H1 (cell line): Measurements from ENCODE around the gene GFAP. TPM values are rescaled to one million over a fixed set of nuclear protein-coding genes. Genes with fewer than 3 reads are reported as not detected.

Experiments
- GTF2F1 ChIP-seq: IDR thresholded peaks from 2 replicates; pipeline ENCODE4 v1.6.1; 2012; ENCODE audit warnings: low read depth, low read length, improper control_type of control experiment, borderline replicate concordance
- NANOG ChIP-seq: IDR thresholded peaks from 2 replicates; pipeline ENCODE4 v1.6.1; 2011; ENCODE audit warnings: low read length, low read depth, mild to moderate bottlenecking, inconsistent platforms; ENCODE audit not compliant: insufficient read depth, poor library complexity, severe bottlenecking
- NRF1 ChIP-seq: IDR thresholded peaks from 2 replicates; pipeline ENCODE4 v1.6.1; 2011; ENCODE audit warnings: mild to moderate bottlenecking, low read depth, low read length, improper control_type of control experiment
- RFX5 ChIP-seq: IDR thresholded peaks from 2 replicates; pipeline ENCODE4 v1.6.1; 2011; ENCODE audit warnings: low read depth, low read length, improper control_type of control experiment, borderline replicate concordance
- SP1 ChIP-seq: IDR thresholded peaks from 2 replicates; pipeline ENCODE4 v1.6.1; 2011; ENCODE audit warnings: low read depth, low read length
- polyA plus RNA-seq, 7 experiments: library from polyadenylated mRNA; depleted of rRNA in 3 of 7; stranded (reverse) in 5 of 7; unstranded in 2 of 7; fragments of >200 nt in 5 of 7; fragments of 200-250 nt in 2 of 7; gene quantifications; 1 replicate in 5 of 7; 2 replicates in 1 of 7; 4 replicates in 1 of 7; pipeline versions ENCODE4 v1.2.1 to v1.2.3, GENCODE V29; 2011 to 2013; ENCODE audit warnings: missing spikeins in 2 of 7, mixed read lengths in 2 of 7
- total RNA-seq: library from RNA; stranded (reverse); fragmentation: NEBNext Ultra II Directional; extraction: Animal tissue kit (Norgen Biotek cat#: 25700); gene quantifications from 2 replicates; pipeline ENCODE4 v1.2.1, GENCODE V29; 2021

GFAP gene
- total and polyA plus RNA-seq, 2 of the 8 experiments (the other 6 are each of a cell fraction or from before 2014, with no cell fraction given): 1.3 to 1.5 TPM

DNA sequence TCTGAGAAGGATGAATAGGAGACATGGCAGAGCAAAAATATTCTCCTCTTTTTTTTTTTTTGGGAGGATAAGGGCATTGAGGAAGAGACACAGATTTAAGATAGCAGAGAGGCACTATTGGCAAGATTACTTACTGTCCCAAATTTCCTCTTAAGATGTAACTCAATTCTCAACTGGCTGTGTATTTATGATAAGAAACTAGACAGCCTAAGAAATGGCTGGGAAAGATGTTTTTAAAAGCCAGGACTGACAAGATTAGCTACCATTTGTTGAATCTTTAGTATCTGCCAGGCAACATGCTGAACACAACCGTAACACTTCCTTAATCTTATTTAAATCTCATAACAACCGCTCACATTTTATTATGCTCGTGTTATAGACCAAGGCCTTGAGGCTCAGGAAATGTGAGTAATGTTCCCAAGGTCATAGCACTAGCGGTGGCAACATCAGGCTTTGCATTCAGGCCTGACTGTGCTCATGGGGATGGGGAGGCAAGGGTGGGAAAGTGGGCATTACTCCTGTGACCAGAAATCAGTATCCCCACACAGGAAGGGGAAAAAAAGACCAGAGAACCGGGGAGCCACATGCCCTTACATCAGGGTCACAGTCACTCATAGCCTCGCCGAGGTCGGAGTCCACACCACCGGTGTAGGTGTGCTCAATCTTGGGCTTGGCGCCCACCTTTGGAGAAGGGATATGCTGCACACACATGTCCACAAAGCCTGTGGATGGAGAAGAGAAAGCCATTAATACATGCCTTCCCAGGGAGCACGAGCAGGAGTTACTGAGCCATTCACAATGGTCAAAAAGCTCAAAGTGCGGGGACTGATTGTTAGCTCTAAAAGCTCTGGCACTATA, 52.0 kb downstream of the GFAP start (continued):
- TF ChIP-seq GTF2F1 (no peak), NANOG (no peak), NRF1 (no peak), SP1 (no peak), RFX5 (no peak)
- TF ChIP-seq, all 59 proteins: peak for 0
